ENCODE results near the gene CCAR1. TPM values are rescaled to one million over a fixed set of nuclear protein-coding genes. Genes with fewer than 3 reads are reported as not detected.
"Not testable (repeated sequence)": the region's sequence is repeated elsewhere in the genome, so short reads cannot be mapped to it uniquely, and the experiment has no call there.

The CCAR1 gene
- total and polyA plus RNA-seq, 8 donors: 19.9 to 176 (median 87.4) TPM

- H3K9me3 ChIP-seq: no peaks in the 10 kb centered on the region
- H3K36me3 ChIP-seq: no peaks in the 10 kb centered on the region
- WGBS, 5 donors: 93 to 95% (median 93%) methylated on average over 6 of the region's 6 CpGs
- H3K27me3 ChIP-seq: peaks cover 0 to 11% (median 0%) of the 10 kb centered on the region in 3 donors
- peaks cover 6 to 22% (median 15%) of the 10 kb centered on the region in 4 donors for H3K4me1 ChIP-seq
- intact Hi-C loops (cut with DNase I; ENCODE audit: low total_unique reads): no loop called here
- no peak for DNase-seq
- no peak overlapping the region for H3K4me3 ChIP-seq
- H3K27ac ChIP-seq: no peak overlapping the region
- TF ChIP-seq CTCF (IDR thresholded peaks at IDR 0.05): no peak
- no peak for TF ChIP-seq POLR2AphosphoS5 (IDR thresholded peaks at IDR 0.05)
- no peak for TF ChIP-seq POLR2A (IDR thresholded peaks at IDR 0.05)
- no peak for TF ChIP-seq EP300 (IDR thresholded peaks at IDR 0.05)
These were observed 108.9 kb downstream of the CCAR1 start for GRCh38 chr10:68829952-68830351.

GRCh38 chr10:68831961-68832455, 111.0 kb downstream of the CCAR1 start:
- peaks cover 0 to 9% (median 0%) of the 10 kb centered on the region in 3 donors for H3K27me3 ChIP-seq
- no peak overlapping the region for H3K4me3 ChIP-seq
- H3K9me3 ChIP-seq: no peaks in the 10 kb centered on the region
- no peak for DNase-seq
- intact Hi-C loops (cut with DNase I; ENCODE audit: low total_unique reads): no loop called here
- H3K36me3 ChIP-seq: peaks cover 0 to 5% (median 0%) of the 10 kb centered on the region in 4 donors
- peaks cover under 1 to 14% (median 8%) of the 10 kb centered on the region in 4 donors for H3K4me1 ChIP-seq
- TF ChIP-seq EP300 (IDR thresholded peaks at IDR 0.05) (no peak), POLR2AphosphoS5 (IDR thresholded peaks at IDR 0.05) (no peak)
- no peak overlapping the region for H3K27ac ChIP-seq
- WGBS, 5 donors: 64 to 85% (median 78%) methylated on average over 5 of the region's 5 CpGs

- peaks cover 0 to 12% (median 5%) of the 10 kb centered on the region in 4 donors for H3K4me1 ChIP-seq
- intact Hi-C loops (cut with DNase I; ENCODE audit: low total_unique reads): no loop called here
- TF ChIP-seq EP300 (IDR thresholded peaks at IDR 0.05) (no peak), POLR2AphosphoS5 (IDR thresholded peaks at IDR 0.05) (no peak)
- no peak overlapping the region for H3K4me3 ChIP-seq
- peaks cover 0 to 5% (median 0%) of the 10 kb centered on the region in 3 donors for H3K27me3 ChIP-seq
- 85 to 95% (median 93%) methylated on average over 4 of the region's 4 CpGs for WGBS, 5 donors
- H3K36me3 ChIP-seq: peaks cover 0 to 5% (median 0%) of the 10 kb centered on the region in 4 donors
- no peaks in the 10 kb centered on the region for H3K9me3 ChIP-seq
- no peak overlapping the region for H3K27ac ChIP-seq
- no peak for DNase-seq
These were observed 111.6 kb downstream of the CCAR1 start for GRCh38 chr10:68832601-68833000.

- TF ChIP-seq POLR2A (IDR thresholded peaks at IDR 0.05) (no peak), EP300 (IDR thresholded peaks at IDR 0.05) (no peak), POLR2AphosphoS5 (IDR thresholded peaks at IDR 0.05) (no peak), CTCF (IDR thresholded peaks at IDR 0.05) (no peak)
- WGBS, 5 donors: 92 to 97% (median 93%) methylated on average over 8 of the region's 8 CpGs
- Histone ChIP-seq H3K27me3 (no peaks in the 10 kb centered on the region), H3K27ac (no peak overlapping the region), H3K4me1 (no peaks in the 10 kb centered on the region), H3K4me3 (no peak overlapping the region), H3K9me3 (no peaks in the 10 kb centered on the region), H3K36me3 (peaks cover 0 to 5% (median 0%) of the 10 kb centered on the region in 4 donors)
- no peak for DNase-seq
- intact Hi-C loops (cut with DNase I; ENCODE audit: low total_unique reads): no loop called here
These were observed 116.7 kb downstream of the CCAR1 start for GRCh38 chr10:68837626-68838322.

- WGBS, 5 donors: 89 to 97% (median 97%) methylated on average over 9 of the region's 9 CpGs
- H3K9me3 ChIP-seq; DNase-seq; H3K27me3 ChIP-seq; intact Hi-C loops (cut with DNase I; ENCODE audit: low total_unique reads); H3K4me3 ChIP-seq; H3K36me3 ChIP-seq; H3K27ac ChIP-seq; H3K4me1 ChIP-seq: not testable (repeated sequence)
These were observed 119.6 kb downstream of the CCAR1 start for GRCh38 chr10:68840650-68841049.

Small RNA genes lying within 50 kb of the gene (small RNA-seq; reads per million reads assigned to genes)
- gene MIR1254-1 (0 reads per million in 4 donors), gene RF00019 (0 reads per million in 4 donors)

Other genes starting within 250 kb of the CCAR1 start
- gene DNA2, start 249.3 kb upstream of the CCAR1 start, total RNA-seq: 10 to 100 TPM in 3 of 5 donors, 1 to 10 TPM in 2; 5.2 to 16.3 (median 11.6) TPM
- gene DNA2, start 249.3 kb upstream of the CCAR1 start, polyA plus RNA-seq: 1 to 10 TPM in 1 of 3 donors, under 1 TPM in 2; 0.31 to 2.5 (median 0.50) TPM
- 10 to 100 TPM in 4 of 5 donors, 1 to 10 TPM in 1; 4.1 to 89.7 (median 29.8) TPM for gene SLC25A16, start 193.7 kb upstream of the CCAR1 start, total RNA-seq
- 1 to 10 TPM; 8.1 to 9.3 (median 8.3) TPM for gene SLC25A16, start 193.7 kb upstream of the CCAR1 start, polyA plus RNA-seq
- gene TET1, start 160.9 kb upstream of the CCAR1 start, total RNA-seq: 10 to 100 TPM in 2 of 5 donors, 1 to 10 TPM in 3; 1.2 to 22.3 (median 9.9) TPM
- gene TET1, start 160.9 kb upstream of the CCAR1 start, polyA plus RNA-seq: under 1 TPM; under 0.01 to 0.20 (median 0.19) TPM
- 10 to 100 TPM in 1 of 5 donors, 1 to 10 TPM in 4; 1.2 to 13.8 (median 8.3) TPM for gene STOX1, start 106.3 kb downstream of the CCAR1 start, total RNA-seq
- gene STOX1, start 106.3 kb downstream of the CCAR1 start, polyA plus RNA-seq: 1 to 10 TPM; 1.8 to 3.8 (median 2.6) TPM
- gene DDX50, start 180.1 kb downstream of the CCAR1 start, total RNA-seq: 100 to 1,000 TPM in 1 of 5 donors, 10 to 100 TPM in 3, 1 to 10 TPM in 1; 9.3 to 102 (median 56.2) TPM
- 10 to 100 TPM; 18.8 to 34.7 (median 23.3) TPM for gene DDX50, start 180.1 kb downstream of the CCAR1 start, polyA plus RNA-seq
- 10 to 100 TPM; 16.8 to 85.2 (median 19.8) TPM for gene DDX21, start 234.9 kb downstream of the CCAR1 start, total RNA-seq
- 10 to 100 TPM; 14.3 to 28.7 (median 22.7) TPM for gene DDX21, start 234.9 kb downstream of the CCAR1 start, polyA plus RNA-seq

All from stomach (tissue), 9 donors.